SK-N-SH treated with all-trans-retinoic acid at 6 μM for 48 hours (cell line): ENCODE measurements around the gene ZW10.

Experiments used
- ATAC-seq: fragments of 200-7000 bp; cut with Tn5 transposase; 3 replicates; pipeline ENCODE4 v1.9.1; 2020; ENCODE audit warnings: mild to moderate bottlenecking, moderate library complexity
- ARNTL ChIP-seq: fragments of 450-650 bp; formaldehyde crosslinking; IDR thresholded peaks from 2 replicates; pipeline ENCODE4 v1.5.0; 2020; ENCODE audit warnings: low read depth, mild to moderate bottlenecking, moderate library complexity, borderline replicate concordance
- BACH2 ChIP-seq: fragments of 250-450 bp; sonication (Bioruptor Pico); IDR thresholded peaks from 2 replicates; pipeline ENCODE4 v1.9.0; 2021; ENCODE audit warnings: mild to moderate bottlenecking, borderline replicate concordance
- CREB5 ChIP-seq: fragments of 250-450 bp; sonication (Bioruptor Pico); IDR thresholded peaks from 2 replicates; pipeline ENCODE4 v1.5.1; 2020; ENCODE audit warnings: low read depth, mild to moderate bottlenecking, moderate library complexity
- CSDC2 ChIP-seq: fragments of 250-450 bp; sonication (Bioruptor Pico); IDR thresholded peaks from 2 replicates; pipeline ENCODE4 v1.5.0; 2020; ENCODE audit warnings: mild to moderate bottlenecking, moderate library complexity
- ESRRG ChIP-seq: fragments of 250-450 bp; sonication (Bioruptor Pico); IDR thresholded peaks from 2 replicates; pipeline ENCODE4 v1.6.1; 2021; ENCODE audit warnings: mild to moderate bottlenecking
- GLIS3 ChIP-seq: fragments of 250-450 bp; sonication (Bioruptor Pico); IDR thresholded peaks from 2 replicates; pipeline ENCODE4 v1.5.0; 2020; ENCODE audit warnings: mild to moderate bottlenecking, moderate library complexity
- ISL1 ChIP-seq: fragments of 250-450 bp; sonication (Bioruptor Pico); IDR thresholded peaks from 2 replicates; pipeline ENCODE4 v2.1.2; 2022; ENCODE audit warnings: mild to moderate bottlenecking, moderate library complexity
- POU6F1 ChIP-seq: fragments of 250-450 bp; sonication (Bioruptor Pico); IDR thresholded peaks from 2 replicates; pipeline ENCODE4 v1.8.0; 2021; ENCODE audit warnings: low read depth, mild to moderate bottlenecking, moderate library complexity, borderline replicate concordance
- PPARA ChIP-seq: fragments of 250-450 bp; sonication (Bioruptor Pico); IDR thresholded peaks from 2 replicates; pipeline ENCODE4 v1.5.0; 2020; ENCODE audit warnings: mild to moderate bottlenecking, borderline replicate concordance
- RARB ChIP-seq: fragments of 250-450 bp; sonication (Bioruptor Pico); IDR thresholded peaks from 2 replicates; pipeline ENCODE4 v1.8.0; 2021; ENCODE audit warnings: mild to moderate bottlenecking, moderate library complexity
- SNAI2 ChIP-seq: fragments of 250-450 bp; sonication (Bioruptor Pico); IDR thresholded peaks from 2 replicates; pipeline ENCODE4 v1.5.0; 2020; ENCODE audit warnings: mild to moderate bottlenecking, moderate library complexity
- TCF4 ChIP-seq: fragments of 250-450 bp; sonication (Bioruptor Pico); IDR thresholded peaks from 2 replicates; pipeline ENCODE4 v1.8.0; 2021; ENCODE audit warnings: mild to moderate bottlenecking, moderate library complexity, borderline replicate concordance
- ZNF70 ChIP-seq: fragments of 450-650 bp; formaldehyde crosslinking; IDR thresholded peaks from 2 replicates; pipeline ENCODE4 v1.5.0; 2020; ENCODE audit warnings: mild to moderate bottlenecking, moderate library complexity
- ZNF8 ChIP-seq: fragments of 450-650 bp; formaldehyde crosslinking; IDR thresholded peaks from 2 replicates; pipeline ENCODE4 v1.5.0; 2020; ENCODE audit warnings: mild to moderate bottlenecking, moderate library complexity
- TF ChIP-seq, protein P1 (sequence below): fragments of 250-450 bp; sonication (Bioruptor Pico); IDR thresholded peaks from 2 replicates; pipeline ENCODE4 v1.8.0; 2020; ENCODE audit warnings: mild to moderate bottlenecking, moderate library complexity, borderline replicate concordance
- TF ChIP-seq, protein P2 (sequence below): fragments of 250-450 bp; sonication (Bioruptor Pico); IDR thresholded peaks from 2 replicates; pipeline ENCODE4 v1.5.0; 2020; ENCODE audit warnings: mild to moderate bottlenecking, moderate library complexity

Gene ZW10

GRCh38 chr11:113725913-113726312 is 47.6 kb downstream of the ZW10 start (continued):
- no peak for TF ChIP-seq POU6F1 (CRISPR knock-in tag)
- no peak for TF ChIP-seq CREB5
- TF ChIP-seq ISL1 (CRISPR knock-in tag): no peak

DNA sequence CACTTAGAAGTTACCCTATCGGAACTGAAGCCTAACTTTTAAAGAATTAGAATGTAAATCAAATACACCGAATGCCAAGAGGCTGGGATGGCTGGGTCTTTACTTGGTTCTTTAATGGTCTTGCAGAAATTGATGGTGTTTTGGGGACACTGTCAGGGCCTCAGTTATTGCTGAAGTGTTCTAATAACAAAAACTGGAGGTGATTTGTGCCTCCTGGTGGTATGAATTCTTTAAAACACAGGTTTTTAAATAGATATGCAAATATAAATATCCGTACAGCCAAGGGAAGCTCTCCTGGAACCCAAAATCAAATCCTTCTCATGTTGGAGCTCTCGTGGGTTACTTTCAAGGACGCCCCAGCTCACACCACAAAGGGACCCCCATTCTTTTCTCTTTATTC is 48.1 kb downstream of the ZW10 start:
- TF ChIP-seq ARNTL (CRISPR knock-in tag) (no peak), ZNF8 (CRISPR knock-in tag) (no peak)
- no peak for ATAC-seq

- TF ChIP-seq, protein P1, sequence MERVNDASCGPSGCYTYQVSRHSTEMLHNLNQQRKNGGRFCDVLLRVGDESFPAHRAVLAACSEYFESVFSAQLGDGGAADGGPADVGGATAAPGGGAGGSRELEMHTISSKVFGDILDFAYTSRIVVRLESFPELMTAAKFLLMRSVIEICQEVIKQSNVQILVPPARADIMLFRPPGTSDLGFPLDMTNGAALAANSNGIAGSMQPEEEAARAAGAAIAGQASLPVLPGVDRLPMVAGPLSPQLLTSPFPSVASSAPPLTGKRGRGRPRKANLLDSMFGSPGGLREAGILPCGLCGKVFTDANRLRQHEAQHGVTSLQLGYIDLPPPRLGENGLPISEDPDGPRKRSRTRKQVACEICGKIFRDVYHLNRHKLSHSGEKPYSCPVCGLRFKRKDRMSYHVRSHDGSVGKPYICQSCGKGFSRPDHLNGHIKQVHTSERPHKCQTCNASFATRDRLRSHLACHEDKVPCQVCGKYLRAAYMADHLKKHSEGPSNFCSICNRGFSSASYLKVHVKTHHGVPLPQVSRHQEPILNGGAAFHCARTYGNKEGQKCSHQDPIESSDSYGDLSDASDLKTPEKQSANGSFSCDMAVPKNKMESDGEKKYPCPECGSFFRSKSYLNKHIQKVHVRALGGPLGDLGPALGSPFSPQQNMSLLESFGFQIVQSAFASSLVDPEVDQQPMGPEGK (CRISPR knock-in tag): no peak
- TF ChIP-seq CSDC2: no peak
- no peak for TF ChIP-seq ESRRG (CRISPR knock-in tag)
- TF ChIP-seq RARB (CRISPR knock-in tag): no peak
- no peak for TF ChIP-seq BACH2
- TF ChIP-seq SNAI2: no peak
- TF ChIP-seq TCF4 (CRISPR knock-in tag): no peak
- TF ChIP-seq PPARA (CRISPR knock-in tag): no peak
- TF ChIP-seq CREB5: no peak
Observed at GRCh38 chr11:113724778-113725177, 48.7 kb downstream of the ZW10 start.

DNA sequence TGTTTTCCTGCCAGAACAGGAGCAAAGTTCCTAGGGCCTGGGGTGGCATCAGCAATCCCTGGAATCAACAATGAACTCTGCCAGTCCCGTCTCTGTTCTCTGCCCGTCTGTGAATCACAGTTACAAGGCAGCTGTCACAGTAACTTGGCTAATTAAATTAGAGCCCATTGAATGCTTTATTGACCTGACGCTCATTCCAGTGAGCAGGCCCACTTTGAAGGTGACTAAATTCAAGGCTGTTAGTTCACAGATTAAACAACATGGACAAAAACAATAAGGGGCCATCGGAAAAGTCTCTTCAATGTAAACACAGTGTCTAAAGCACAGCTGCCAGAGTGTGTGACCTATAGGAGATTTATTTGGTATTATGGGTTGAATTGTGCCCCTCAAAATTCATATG is 49.7 kb downstream of the ZW10 start:
- no peak for ATAC-seq
- TF ChIP-seq GLIS3 (CRISPR knock-in tag) (no peak), BACH2 (no peak), PPARA (CRISPR knock-in tag) (no peak), ZNF70 (CRISPR knock-in tag) (no peak), POU6F1 (CRISPR knock-in tag) (no peak)
- TF ChIP-seq, protein P1 (CRISPR knock-in tag): no peak
- TF ChIP-seq, protein P2, sequence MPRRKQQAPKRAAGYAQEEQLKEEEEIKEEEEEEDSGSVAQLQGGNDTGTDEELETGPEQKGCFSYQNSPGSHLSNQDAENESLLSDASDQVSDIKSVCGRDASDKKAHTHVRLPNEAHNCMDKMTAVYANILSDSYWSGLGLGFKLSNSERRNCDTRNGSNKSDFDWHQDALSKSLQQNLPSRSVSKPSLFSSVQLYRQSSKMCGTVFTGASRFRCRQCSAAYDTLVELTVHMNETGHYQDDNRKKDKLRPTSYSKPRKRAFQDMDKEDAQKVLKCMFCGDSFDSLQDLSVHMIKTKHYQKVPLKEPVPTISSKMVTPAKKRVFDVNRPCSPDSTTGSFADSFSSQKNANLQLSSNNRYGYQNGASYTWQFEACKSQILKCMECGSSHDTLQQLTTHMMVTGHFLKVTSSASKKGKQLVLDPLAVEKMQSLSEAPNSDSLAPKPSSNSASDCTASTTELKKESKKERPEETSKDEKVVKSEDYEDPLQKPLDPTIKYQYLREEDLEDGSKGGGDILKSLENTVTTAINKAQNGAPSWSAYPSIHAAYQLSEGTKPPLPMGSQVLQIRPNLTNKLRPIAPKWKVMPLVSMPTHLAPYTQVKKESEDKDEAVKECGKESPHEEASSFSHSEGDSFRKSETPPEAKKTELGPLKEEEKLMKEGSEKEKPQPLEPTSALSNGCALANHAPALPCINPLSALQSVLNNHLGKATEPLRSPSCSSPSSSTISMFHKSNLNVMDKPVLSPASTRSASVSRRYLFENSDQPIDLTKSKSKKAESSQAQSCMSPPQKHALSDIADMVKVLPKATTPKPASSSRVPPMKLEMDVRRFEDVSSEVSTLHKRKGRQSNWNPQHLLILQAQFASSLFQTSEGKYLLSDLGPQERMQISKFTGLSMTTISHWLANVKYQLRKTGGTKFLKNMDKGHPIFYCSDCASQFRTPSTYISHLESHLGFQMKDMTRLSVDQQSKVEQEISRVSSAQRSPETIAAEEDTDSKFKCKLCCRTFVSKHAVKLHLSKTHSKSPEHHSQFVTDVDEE (CRISPR knock-in tag): no peak

More at GRCh38 chr11:113724778-113725177, 48.7 kb downstream of the ZW10 start:
- no peak for ATAC-seq
